ENCODE data around the gene TPST2. TPM values are rescaled to one million over a fixed set of nuclear protein-coding genes. Genes with fewer than 3 reads are reported as not detected.

The TPST2 gene
- total and polyA plus RNA-seq, 10 of the 15 experiments (the other 5 are each of a cell fraction or from before 2014, with no cell fraction given): 6.3 to 33.7 (median 28.4) TPM

- TF ChIP-seq REST (IDR thresholded peaks at IDR 0.05; ENCODE audit: low read depth, low read length) (no peak), MEF2B (IDR thresholded peaks at IDR 0.05; ENCODE audit: partially characterized antibody, poor library complexity, severe bottlenecking) (no peak), GATAD2B (conservative IDR thresholded peaks at IDR 0.05; ENCODE audit: low read depth) (no peak), MLLT1 (IDR thresholded peaks at IDR 0.05) (no peak), CBFB (IDR thresholded peaks at IDR 0.05; ENCODE audit: low read depth) (no peak), BRCA1 (IDR thresholded peaks at IDR 0.05; ENCODE audit: low read depth, low read length) (no peak), MAX (IDR thresholded peaks at IDR 0.05; ENCODE audit: low read depth, low read length) (no peak), CHD4 (IDR thresholded peaks at IDR 0.05) (no peak), PAX8 (IDR thresholded peaks at IDR 0.05) (no peak), NFYA (IDR thresholded peaks at IDR 0.05; ENCODE audit: borderline replicate concordance, low read depth, low read length) (no peak), NFXL1 (IDR thresholded peaks at IDR 0.05; ENCODE audit: borderline replicate concordance) (no peak)
Observed at GRCh38 chr22:26621663-26622062, 31.7 kb upstream of the TPST2 start, which contains the start of gene CRYBA4 (continued).
